Caco-2 (cell line): ENCODE measurements around the gene FBXW2. TPM values are rescaled to one million over a fixed set of nuclear protein-coding genes. Genes with fewer than 3 reads are reported as not detected.

Experiments
- BruUV-seq: library from RNA; stranded (reverse); fragments of 400-500 nt; replicated peaks from 2 replicates; lab custom pipeline; 2021; lab: Mats Ljungman, UMichigan
- CTCF ChIA-PET: fragments of 300-600 bp; sonication (Branson Sonifier 250); formaldehyde crosslinking; loops from one replicate; lab custom pipeline; 2022; ENCODE audit warnings: antibody characterized with exemption; lab: Charles Lee
- POLR2A ChIA-PET: fragments of 300-600 bp; sonication (Branson Sonifier 250); formaldehyde crosslinking; loops from one replicate; lab custom pipeline; 2022; ENCODE audit warnings: antibody characterized with exemption; lab: Charles Lee
- DNase-seq, 2 experiments: peaks; one replicate each; pipeline versions ENCODE4 v3.0.0 to v3.0.0-alpha.2; 2020 to 2022
- H3K27me3 ChIP-seq: replicated peaks from 2 replicates; pipeline ENCODE4 v1.6.0; 2011; ENCODE audit warnings: low read length; ENCODE audit not compliant: control insufficient read depth, insufficient read depth
- H3K36me3 ChIP-seq: 2 replicates; pipeline ENCODE4 v1.5.1; 2011; ENCODE audit warnings: low read length; ENCODE audit not compliant: control insufficient read depth, insufficient read depth
- H3K4me1 ChIP-seq: fragments of 250-450 bp; sonication (Bioruptor Pico); 2 replicates; pipeline ENCODE4 v1.5.1; 2020; ENCODE audit warnings: mild to moderate bottlenecking
- H3K4me3 ChIP-seq: 2 replicates; pipeline ENCODE4 v1.5.1; 2011; ENCODE audit warnings: low read depth, mild to moderate bottlenecking, control low read depth, low read length
- H3K9me3 ChIP-seq: fragments of 250-450 bp; sonication (Bioruptor Pico); 2 replicates; pipeline ENCODE4 v1.5.1; 2020; ENCODE audit warnings: mild to moderate bottlenecking, moderate library complexity
- H3K27ac Mint-ChIP-seq: one replicate; pipeline ENCODE4 v1.8.0; 2022; ENCODE audit warnings: mixed read lengths; ENCODE audit not compliant: unreplicated experiment
- H3K27me3 Mint-ChIP-seq: one replicate; pipeline ENCODE4 v1.8.0; 2022; ENCODE audit warnings: mixed read lengths; ENCODE audit not compliant: insufficient read depth, unreplicated experiment
- H3K36me3 Mint-ChIP-seq: one replicate; pipeline ENCODE4 v1.8.0; 2022; ENCODE audit warnings: mild to moderate bottlenecking, mixed read lengths; ENCODE audit not compliant: insufficient read depth, unreplicated experiment
- H3K4me1 Mint-ChIP-seq: one replicate; pipeline ENCODE4 v1.8.0; 2022; ENCODE audit warnings: low read depth, mixed read lengths; ENCODE audit not compliant: unreplicated experiment
- H3K4me3 Mint-ChIP-seq: one replicate; pipeline ENCODE4 v1.8.0; 2022; ENCODE audit warnings: mild to moderate bottlenecking, moderate library complexity, mixed read lengths; ENCODE audit not compliant: unreplicated experiment
- H3K9me3 Mint-ChIP-seq: one replicate; pipeline ENCODE4 v1.8.0; 2022; ENCODE audit warnings: mixed read lengths; ENCODE audit not compliant: unreplicated experiment
- intact Hi-C: fragments of 100-400 bp; cut with micrococcal nuclease; formaldehyde crosslinking; loops from one replicate; pipeline ENCODE4 v1.10.0; 2022; ENCODE audit not compliant: unreplicated experiment
- total RNA-seq: library from RNA; stranded (reverse); gene quantifications from 2 replicates; pipeline ENCODE4 v1.2.3, GENCODE V29; 2022
- TF ChIP-seq, protein P1 (sequence below), 2 experiments: fragments of 200-600 bp in 1 of 2; IDR thresholded peaks; 1 replicate in 1 of 2; 2 replicates in 1 of 2; pipeline versions ENCODE4 v1.5.1 to v1.8.0; 2011 to 2022; ENCODE audit warnings: antibody characterized with exemption in 1 of 2, control low read depth in 1 of 2, inconsistent platforms in 1 of 2, low read depth in 1 of 2, low read length in 1 of 2, mild to moderate bottlenecking in 1 of 2, moderate library complexity in 1 of 2; ENCODE audit not compliant: insufficient read depth in 1 of 2, severe bottlenecking in 1 of 2, unreplicated experiment in 1 of 2

The FBXW2 gene
- total RNA-seq, 1 experiment from 2014 or later = 74.3 TPM

DNA sequence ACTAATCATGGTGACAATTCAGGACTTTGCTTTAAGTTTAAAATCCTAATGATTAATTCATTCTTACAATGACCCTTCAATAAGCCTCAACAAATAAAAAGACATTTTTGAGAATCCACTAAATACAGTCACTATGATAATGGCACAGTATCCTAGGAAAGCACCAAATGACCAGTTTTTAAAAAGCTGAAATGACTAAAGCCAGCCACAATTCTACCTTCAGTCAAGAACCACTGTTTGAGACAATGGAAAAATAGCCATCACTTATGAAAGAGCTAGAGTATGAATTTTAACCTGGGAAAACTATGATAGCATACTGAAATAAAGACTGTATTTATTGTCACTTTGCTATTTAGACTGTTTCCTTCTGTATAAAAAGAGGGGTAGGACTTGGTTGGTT, 14.0 kb downstream of the FBXW2 start:
- H3K27me3 Mint-ChIP-seq = no peaks in the 10 kb centered on the region
- no peak overlapping the region for H3K4me3 Mint-ChIP-seq
- CTCF ChIA-PET = interaction anchor here (1.2 kb wide), 1 partner anchor 89 kb away, joined by 3 read pairs; no protein-coding TSS in a partner anchor
- no peak overlapping the region for H3K4me3 ChIP-seq
- intact Hi-C loops = no loop called here
- no peak for DNase-seq
- TF ChIP-seq, protein P1, sequence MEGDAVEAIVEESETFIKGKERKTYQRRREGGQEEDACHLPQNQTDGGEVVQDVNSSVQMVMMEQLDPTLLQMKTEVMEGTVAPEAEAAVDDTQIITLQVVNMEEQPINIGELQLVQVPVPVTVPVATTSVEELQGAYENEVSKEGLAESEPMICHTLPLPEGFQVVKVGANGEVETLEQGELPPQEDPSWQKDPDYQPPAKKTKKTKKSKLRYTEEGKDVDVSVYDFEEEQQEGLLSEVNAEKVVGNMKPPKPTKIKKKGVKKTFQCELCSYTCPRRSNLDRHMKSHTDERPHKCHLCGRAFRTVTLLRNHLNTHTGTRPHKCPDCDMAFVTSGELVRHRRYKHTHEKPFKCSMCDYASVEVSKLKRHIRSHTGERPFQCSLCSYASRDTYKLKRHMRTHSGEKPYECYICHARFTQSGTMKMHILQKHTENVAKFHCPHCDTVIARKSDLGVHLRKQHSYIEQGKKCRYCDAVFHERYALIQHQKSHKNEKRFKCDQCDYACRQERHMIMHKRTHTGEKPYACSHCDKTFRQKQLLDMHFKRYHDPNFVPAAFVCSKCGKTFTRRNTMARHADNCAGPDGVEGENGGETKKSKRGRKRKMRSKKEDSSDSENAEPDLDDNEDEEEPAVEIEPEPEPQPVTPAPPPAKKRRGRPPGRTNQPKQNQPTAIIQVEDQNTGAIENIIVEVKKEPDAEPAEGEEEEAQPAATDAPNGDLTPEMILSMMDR (IDR thresholded peaks at IDR 0.05; ENCODE audit: insufficient read depth in 1 of 2, low read depth in 1 of 2, low read length in 1 of 2, severe bottlenecking in 1 of 2, unreplicated experiment in 1 of 2) = no peak
- peaks cover 24% of the 10 kb centered on the region for H3K4me1 Mint-ChIP-seq
- POLR2A ChIA-PET = no interaction called here
- BruUV-seq = no TSS peak
- H3K9me3 Mint-ChIP-seq = no peaks in the 10 kb centered on the region
- H3K36me3 ChIP-seq = no peaks in the 10 kb centered on the region
- H3K4me1 ChIP-seq = peaks cover 7% of the 10 kb centered on the region
- no peaks in the 10 kb centered on the region for H3K27me3 ChIP-seq
- no peak overlapping the region for H3K27ac Mint-ChIP-seq
- no peaks in the 10 kb centered on the region for H3K9me3 ChIP-seq
- H3K36me3 Mint-ChIP-seq = peaks cover 80% of the 10 kb centered on the region

DNA sequence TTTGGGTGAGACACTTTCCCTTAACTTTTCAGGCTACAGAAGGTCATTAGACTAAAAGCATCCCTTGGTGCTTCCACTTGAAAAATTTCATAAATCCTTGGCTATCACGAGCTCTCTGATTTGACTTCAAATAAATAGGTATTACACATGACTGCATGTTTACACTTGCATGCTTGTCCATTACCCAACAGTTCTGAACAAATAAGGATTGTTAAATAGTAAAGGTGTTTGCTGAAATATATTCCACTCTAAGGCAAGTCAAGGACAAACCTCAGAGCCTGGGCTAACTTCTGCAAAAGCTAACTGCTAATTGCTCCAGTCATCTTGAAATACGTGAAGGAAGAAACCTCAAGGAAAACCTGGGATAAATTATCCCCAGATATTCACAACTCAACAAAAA, 14.5 kb downstream of the FBXW2 start:
- POLR2A ChIA-PET = interaction anchor here (0.5 kb wide), 1 partner anchor 14 kb away, joined by 3 read pairs; the partner anchor contains the start of gene FBXW2
- Mint-ChIP-seq H3K27me3 (no peaks in the 10 kb centered on the region), H3K4me3 (no peak overlapping the region), H3K9me3 (no peaks in the 10 kb centered on the region), H3K27ac (no peak overlapping the region), H3K36me3 (peaks cover 78% of the 10 kb centered on the region), H3K4me1 (peaks cover 21% of the 10 kb centered on the region)
- intact Hi-C loops = loop anchor here (1.0 kb wide), 1 partner anchor 9 kb away; no protein-coding TSS in a partner anchor
- no peak overlapping the region for H3K4me3 ChIP-seq
- CTCF ChIA-PET = interaction anchor here (0.8 to 1.2 kb wide), 2 partner anchors 10 to 90 kb away, joined by 3 read pairs; no protein-coding TSS in a partner anchor
- no peaks in the 10 kb centered on the region for H3K36me3 ChIP-seq
- no TSS peak for BruUV-seq
- TF ChIP-seq, protein P1 (IDR thresholded peaks at IDR 0.05; ENCODE audit: insufficient read depth in 1 of 2, low read depth in 1 of 2, low read length in 1 of 2, severe bottlenecking in 1 of 2, unreplicated experiment in 1 of 2) = no peak
- H3K27me3 ChIP-seq = no peaks in the 10 kb centered on the region
- no peaks in the 10 kb centered on the region for H3K9me3 ChIP-seq
- H3K4me1 ChIP-seq = peaks cover 7% of the 10 kb centered on the region
- DNase-seq = no peak

DNA sequence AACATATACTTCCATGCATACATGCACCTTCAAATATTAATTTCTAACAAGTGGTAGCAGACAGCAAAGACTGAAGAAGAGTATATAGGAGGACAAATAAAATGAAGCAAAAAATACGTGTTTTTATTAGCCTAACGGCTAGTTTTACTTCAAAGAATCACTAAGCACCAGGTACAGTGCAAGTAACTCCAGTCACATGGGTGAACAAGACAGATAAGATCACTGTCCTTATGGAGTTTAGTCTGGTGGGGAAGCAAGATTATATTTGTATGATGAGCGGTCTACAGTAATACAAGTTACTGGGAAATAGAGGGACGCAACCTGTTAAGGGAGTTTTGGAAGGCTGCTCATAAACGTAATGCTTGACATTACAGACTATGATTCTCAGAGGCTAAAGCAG, 16.0 kb downstream of the FBXW2 start:
- Mint-ChIP-seq H3K4me3 (no peak overlapping the region), H3K27me3 (no peaks in the 10 kb centered on the region), H3K36me3 (peaks cover 73% of the 10 kb centered on the region), H3K9me3 (no peaks in the 10 kb centered on the region), H3K27ac (no peak overlapping the region), H3K4me1 (peaks cover 16% of the 10 kb centered on the region)
- DNase-seq = no peak
- intact Hi-C loops = no loop called here
- POLR2A ChIA-PET = no interaction called here
- Histone ChIP-seq H3K9me3 (no peaks in the 10 kb centered on the region), H3K36me3 (no peaks in the 10 kb centered on the region), H3K27me3 (no peaks in the 10 kb centered on the region), H3K4me1 (peaks cover 7% of the 10 kb centered on the region), H3K4me3 (no peak overlapping the region)
- no TSS peak for BruUV-seq
- CTCF ChIA-PET = no interaction called here
- TF ChIP-seq, protein P1 (IDR thresholded peaks at IDR 0.05; ENCODE audit: insufficient read depth in 1 of 2, low read depth in 1 of 2, low read length in 1 of 2, severe bottlenecking in 1 of 2, unreplicated experiment in 1 of 2) = no peak
